ENCODE results near the gene MRPS35. TPM values are rescaled to one million over a fixed set of nuclear protein-coding genes. Genes with fewer than 3 reads are reported as not detected.

Gene MRPS35
- total RNA-seq, 6 donors from 2014 or later, result 9.4 to 36.7 (median 31.2) TPM

DNA sequence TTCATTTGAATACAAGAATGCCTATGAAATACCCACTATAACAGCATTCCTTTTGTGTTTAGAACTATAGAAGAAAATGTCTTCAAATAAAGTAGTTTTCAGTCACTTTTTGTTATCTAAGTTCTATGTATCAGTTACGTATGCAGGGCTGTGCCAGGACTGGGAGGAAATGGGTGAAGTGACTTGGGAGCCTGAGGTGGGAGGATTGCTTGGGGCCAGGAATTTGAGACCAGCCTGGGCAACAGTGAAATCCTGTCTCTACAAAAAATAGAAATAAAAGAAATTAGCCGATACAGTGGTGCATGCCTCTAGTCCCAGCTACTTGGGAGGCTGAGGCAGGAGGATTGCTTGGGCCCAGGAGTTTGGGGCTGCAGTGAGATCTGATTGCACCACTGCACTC is 92.3 kb downstream of the MRPS35 start:
- 89 to 91% methylated on average over 2 of the region's 2 CpGs for WGBS, 2 donors

GRCh38 chr12:27805238-27805637 is 94.6 kb downstream of the MRPS35 start:
- TF ChIP-seq POLR2AphosphoS5 (IDR thresholded peaks at IDR 0.05) (no peak), EP300 (IDR thresholded peaks at IDR 0.05) (no peak), POLR2A (IDR thresholded peaks at IDR 0.05) (no peak), CTCF (IDR thresholded peaks at IDR 0.05) (no peak)
- Histone ChIP-seq H3K27ac (no peak overlapping the region), H3K9me3 (no peaks in the 10 kb centered on the region), H3K27me3 (no peaks in the 10 kb centered on the region), H3K36me3 (no peaks in the 10 kb centered on the region), H3K4me1 (no peaks in the 10 kb centered on the region), H3K4me3 (no peak overlapping the region)
- DNase-seq (no peak), ATAC-seq (ENCODE audit: low FRiP score in 2 of 2) (no peak)
- WGBS, 2 donors, result 0 to 45% methylated on average over 1 of the region's 1 CpG

More for the DNA sequence above, 92.3 kb downstream of the MRPS35 start:
- ATAC-seq (ENCODE audit: low FRiP score in 2 of 2), result no peak
- TF ChIP-seq POLR2AphosphoS5 (IDR thresholded peaks at IDR 0.05) (no peak), POLR2A (IDR thresholded peaks at IDR 0.05) (no peak), CTCF (IDR thresholded peaks at IDR 0.05) (no peak), EP300 (IDR thresholded peaks at IDR 0.05) (no peak)
- no peaks in the 10 kb centered on the region for H3K4me1 ChIP-seq
- H3K9me3 ChIP-seq, result no peaks in the 10 kb centered on the region
- H3K27me3 ChIP-seq, result no peaks in the 10 kb centered on the region
- no peak for DNase-seq
- H3K4me3 ChIP-seq, result no peak overlapping the region
- peaks cover 0 to 18% (median 8%) of the 10 kb centered on the region in 4 donors for H3K36me3 ChIP-seq
- H3K27ac ChIP-seq, result no peak overlapping the region

Small RNA genes within 50 kb of the gene (small RNA-seq; reads per million reads assigned to genes)
- gene RF00019, result 0 reads per million in 4 donors

Other genes with a start within 250 kb of the MRPS35 start
- gene PPFIBP1, start 186.6 kb upstream of the MRPS35 start, total RNA-seq, result 100 to 1,000 TPM in 3 of 6 donors, 10 to 100 TPM in 3; 67.5 to 129 (median 101) TPM
- gene REP15, start 14.4 kb upstream of the MRPS35 start, total RNA-seq, result 1 to 10 TPM; 1.1 to 4.4 (median 3.2) TPM
- gene KLHL42, start 69.4 kb downstream of the MRPS35 start, total RNA-seq, result 10 to 100 TPM; 18.5 to 46.1 (median 22.6) TPM
- gene MANSC4, start 69.4 kb downstream of the MRPS35 start, total RNA-seq, result not detected